Neural cell (in vitro differentiated cells): ENCODE results near the gene RNF212. TPM values are rescaled to one million over a fixed set of nuclear protein-coding genes. Genes with fewer than 3 reads are reported as not detected.

ENCODE experiments used
- H2AFZ ChIP-seq: fragments of 200-600, 300-800 bp; sonication (generic), shearing (Covaris generic); 2 replicates; pipeline ENCODE4 v1.6.0; 2014; ENCODE audit warnings: low read depth, mild to moderate bottlenecking, antibody characterized with exemption, low read length, moderate library complexity
- H3F3A ChIP-seq: fragments of 200-600 bp; shearing (Covaris generic); 2 replicates; pipeline ENCODE4 v1.6.1; 2016; ENCODE audit warnings: mild to moderate bottlenecking, moderate library complexity, mixed read lengths, antibody characterized with exemption, low read length; ENCODE audit not compliant: insufficient read depth, poor library complexity, severe bottlenecking
- H3K27ac ChIP-seq: fragments of 200-600, 300-800 bp; sonication (generic), shearing (Covaris generic); 2 replicates; pipeline ENCODE4 v1.5.1; 2014; ENCODE audit warnings: mild to moderate bottlenecking, low read length, moderate library complexity
- H3K27me3 ChIP-seq: fragments of 300-800, 200-600 bp; sonication (generic), shearing (Covaris generic); 2 replicates; pipeline ENCODE4 v1.6.0; 2014; ENCODE audit warnings: mild to moderate bottlenecking, low read depth, low read length, moderate library complexity; ENCODE audit not compliant: insufficient read depth
- H3K36me3 ChIP-seq: fragments of 300-800, 200-600 bp; sonication (generic), shearing (Covaris generic); 2 replicates; pipeline ENCODE4 v1.5.1; 2014; ENCODE audit warnings: mild to moderate bottlenecking, antibody characterized with exemption, low read length, moderate library complexity; ENCODE audit not compliant: insufficient read depth
- H3K4me2 ChIP-seq: fragments of 300-800, 200-600 bp; sonication (generic), shearing (Covaris generic); 2 replicates; pipeline ENCODE4 v1.6.0; 2014; ENCODE audit warnings: mild to moderate bottlenecking, low read length
- H3K4me3 ChIP-seq: fragments of 300-800, 200-600 bp; sonication (generic), shearing (Covaris generic); 2 replicates; pipeline ENCODE4 v1.5.1; 2014; ENCODE audit warnings: mild to moderate bottlenecking, low read length, moderate library complexity
- H3K79me2 ChIP-seq: fragments of 200-600 bp; shearing (Covaris generic); replicated peaks from 2 replicates; pipeline ENCODE4 v1.6.0; 2014; ENCODE audit warnings: mild to moderate bottlenecking, low read length, moderate library complexity; ENCODE audit not compliant: insufficient read depth
- H3K9ac ChIP-seq: fragments of 300-800, 200-600 bp; sonication (generic), shearing (Covaris generic); 2 replicates; pipeline ENCODE4 v1.6.1; 2016; ENCODE audit warnings: mild to moderate bottlenecking, low read length, mixed read lengths
- H3K9me2 ChIP-seq: fragments of 200-600 bp; shearing (Covaris generic); 2 replicates; pipeline ENCODE4 v1.6.1; 2016; ENCODE audit warnings: mild to moderate bottlenecking, low read length, mixed read lengths; ENCODE audit not compliant: insufficient read depth
- H3K9me3 ChIP-seq: fragments of 200-600, 300-800 bp; sonication (generic), shearing (Covaris generic); 2 replicates; pipeline ENCODE4 v1.6.1; 2016; ENCODE audit warnings: mild to moderate bottlenecking, mixed run types, low read length, moderate library complexity, mixed read lengths
- H4K20me1 ChIP-seq: fragments of 200-600 bp; shearing (Covaris generic); 2 replicates; pipeline ENCODE4 v1.6.1; 2016; ENCODE audit warnings: mild to moderate bottlenecking, mixed run types; ENCODE audit not compliant: insufficient read depth
- EP300 ChIP-seq: fragments of 450-650 bp; conservative IDR thresholded peaks from 2 replicates; pipeline ENCODE4 v1.6.1; 2014; ENCODE audit warnings: antibody characterized with exemption, mild to moderate bottlenecking, moderate library complexity; ENCODE audit not compliant: poor library complexity, severe bottlenecking
- EZH2 ChIP-seq: fragments of 200-600, 300-800 bp; shearing (Covaris generic), sonication (generic); IDR thresholded peaks from 2 replicates; pipeline ENCODE4 v1.6.1; 2014; ENCODE audit warnings: antibody characterized with exemption, low read length, borderline replicate concordance, mild to moderate bottlenecking; ENCODE audit not compliant: insufficient read depth, poor library complexity, severe bottlenecking
- MXI1 ChIP-seq: fragments of 450-650 bp; conservative IDR thresholded peaks from 2 replicates; pipeline ENCODE4 v1.6.1; 2014; ENCODE audit warnings: antibody characterized with exemption, mild to moderate bottlenecking; ENCODE audit not compliant: poor library complexity, severe bottlenecking
- POLR2AphosphoS5 ChIP-seq: IDR thresholded peaks from 2 replicates; pipeline ENCODE4 v1.6.1; 2012
- RAD21 ChIP-seq: fragments of 450-650 bp; conservative IDR thresholded peaks from 2 replicates; pipeline ENCODE4 v1.6.1; 2014; ENCODE audit warnings: antibody characterized with exemption, mild to moderate bottlenecking, moderate library complexity
- SMC3 ChIP-seq: fragments of 450-650 bp; conservative IDR thresholded peaks from 2 replicates; pipeline ENCODE4 v1.6.1; 2014; ENCODE audit warnings: antibody characterized with exemption, mild to moderate bottlenecking, moderate library complexity; ENCODE audit not compliant: poor library complexity
- TAF1 ChIP-seq: IDR thresholded peaks from 2 replicates; pipeline ENCODE4 v1.6.1; 2012; ENCODE audit warnings: low read depth
- polyA plus RNA-seq: library from polyadenylated mRNA; depleted of rRNA; stranded (reverse); fragments of >200 nt; gene quantifications from 2 replicates; pipeline ENCODE4 v1.2.3, GENCODE V29; 2014
- TF ChIP-seq, protein P1 (sequence below): IDR thresholded peaks from 2 replicates; pipeline ENCODE4 v1.6.1; 2012; ENCODE audit warnings: borderline replicate concordance
- TF ChIP-seq, protein P2 (sequence below): fragments of 450-650 bp; IDR thresholded peaks from 2 replicates; pipeline ENCODE4 v1.5.1; 2014; ENCODE audit warnings: antibody characterized with exemption, mild to moderate bottlenecking, moderate library complexity; ENCODE audit not compliant: poor library complexity, severe bottlenecking

Gene RNF212
- polyA plus RNA-seq, 1 donor from 2014 or later: 1.5 TPM

DNA sequence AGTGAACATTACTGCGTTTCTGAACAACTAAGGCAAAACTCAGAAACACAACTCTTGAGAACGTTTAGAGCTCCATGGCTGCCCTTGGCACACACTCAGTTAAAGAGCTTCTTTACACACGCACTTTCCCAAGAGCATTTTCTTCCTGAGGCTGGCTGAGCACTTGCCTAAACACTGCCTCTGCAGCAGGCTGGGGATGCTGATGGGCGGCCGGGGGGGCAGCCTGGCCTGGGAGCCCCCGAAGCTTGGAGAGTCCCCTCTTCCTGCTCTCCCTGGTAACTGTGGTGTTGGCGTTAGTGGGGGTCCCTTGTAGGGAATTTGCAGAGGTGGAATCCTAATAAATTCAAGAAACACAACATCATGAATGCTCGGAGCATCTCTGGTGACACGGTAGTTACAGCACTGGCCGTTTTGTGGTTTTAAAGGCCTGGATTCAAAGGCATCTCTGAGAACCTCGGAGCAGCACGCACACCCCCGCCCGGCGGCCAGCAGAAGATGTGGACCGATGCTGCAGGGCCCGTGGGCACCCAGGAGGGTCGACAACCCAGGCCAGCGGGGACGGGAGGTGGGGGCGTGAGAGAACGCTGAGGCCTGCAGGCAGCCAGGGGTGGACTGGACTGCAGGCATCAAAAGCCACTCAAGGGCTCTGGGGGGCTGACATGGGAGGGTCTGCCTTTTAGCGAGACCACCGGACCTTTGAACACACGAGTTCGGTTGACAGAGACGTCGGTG lies 56.5 kb downstream of the RNF212 start:
- no peaks in the 10 kb centered on the region for H3K9me3 ChIP-seq
- no peak overlapping the region for H3K4me2 ChIP-seq
- TF ChIP-seq, protein P1, sequence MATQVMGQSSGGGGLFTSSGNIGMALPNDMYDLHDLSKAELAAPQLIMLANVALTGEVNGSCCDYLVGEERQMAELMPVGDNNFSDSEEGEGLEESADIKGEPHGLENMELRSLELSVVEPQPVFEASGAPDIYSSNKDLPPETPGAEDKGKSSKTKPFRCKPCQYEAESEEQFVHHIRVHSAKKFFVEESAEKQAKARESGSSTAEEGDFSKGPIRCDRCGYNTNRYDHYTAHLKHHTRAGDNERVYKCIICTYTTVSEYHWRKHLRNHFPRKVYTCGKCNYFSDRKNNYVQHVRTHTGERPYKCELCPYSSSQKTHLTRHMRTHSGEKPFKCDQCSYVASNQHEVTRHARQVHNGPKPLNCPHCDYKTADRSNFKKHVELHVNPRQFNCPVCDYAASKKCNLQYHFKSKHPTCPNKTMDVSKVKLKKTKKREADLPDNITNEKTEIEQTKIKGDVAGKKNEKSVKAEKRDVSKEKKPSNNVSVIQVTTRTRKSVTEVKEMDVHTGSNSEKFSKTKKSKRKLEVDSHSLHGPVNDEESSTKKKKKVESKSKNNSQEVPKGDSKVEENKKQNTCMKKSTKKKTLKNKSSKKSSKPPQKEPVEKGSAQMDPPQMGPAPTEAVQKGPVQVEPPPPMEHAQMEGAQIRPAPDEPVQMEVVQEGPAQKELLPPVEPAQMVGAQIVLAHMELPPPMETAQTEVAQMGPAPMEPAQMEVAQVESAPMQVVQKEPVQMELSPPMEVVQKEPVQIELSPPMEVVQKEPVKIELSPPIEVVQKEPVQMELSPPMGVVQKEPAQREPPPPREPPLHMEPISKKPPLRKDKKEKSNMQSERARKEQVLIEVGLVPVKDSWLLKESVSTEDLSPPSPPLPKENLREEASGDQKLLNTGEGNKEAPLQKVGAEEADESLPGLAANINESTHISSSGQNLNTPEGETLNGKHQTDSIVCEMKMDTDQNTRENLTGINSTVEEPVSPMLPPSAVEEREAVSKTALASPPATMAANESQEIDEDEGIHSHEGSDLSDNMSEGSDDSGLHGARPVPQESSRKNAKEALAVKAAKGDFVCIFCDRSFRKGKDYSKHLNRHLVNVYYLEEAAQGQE: no peak
- TF ChIP-seq, protein P2, sequence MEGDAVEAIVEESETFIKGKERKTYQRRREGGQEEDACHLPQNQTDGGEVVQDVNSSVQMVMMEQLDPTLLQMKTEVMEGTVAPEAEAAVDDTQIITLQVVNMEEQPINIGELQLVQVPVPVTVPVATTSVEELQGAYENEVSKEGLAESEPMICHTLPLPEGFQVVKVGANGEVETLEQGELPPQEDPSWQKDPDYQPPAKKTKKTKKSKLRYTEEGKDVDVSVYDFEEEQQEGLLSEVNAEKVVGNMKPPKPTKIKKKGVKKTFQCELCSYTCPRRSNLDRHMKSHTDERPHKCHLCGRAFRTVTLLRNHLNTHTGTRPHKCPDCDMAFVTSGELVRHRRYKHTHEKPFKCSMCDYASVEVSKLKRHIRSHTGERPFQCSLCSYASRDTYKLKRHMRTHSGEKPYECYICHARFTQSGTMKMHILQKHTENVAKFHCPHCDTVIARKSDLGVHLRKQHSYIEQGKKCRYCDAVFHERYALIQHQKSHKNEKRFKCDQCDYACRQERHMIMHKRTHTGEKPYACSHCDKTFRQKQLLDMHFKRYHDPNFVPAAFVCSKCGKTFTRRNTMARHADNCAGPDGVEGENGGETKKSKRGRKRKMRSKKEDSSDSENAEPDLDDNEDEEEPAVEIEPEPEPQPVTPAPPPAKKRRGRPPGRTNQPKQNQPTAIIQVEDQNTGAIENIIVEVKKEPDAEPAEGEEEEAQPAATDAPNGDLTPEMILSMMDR: no peak
- no peak for TF ChIP-seq EP300
- TF ChIP-seq SMC3: no peak
- TF ChIP-seq MXI1: no peak
- no peak for TF ChIP-seq EZH2
- no peak for TF ChIP-seq RAD21
- no peak for TF ChIP-seq POLR2AphosphoS5
- TF ChIP-seq TAF1: no peak
- H3K36me3 ChIP-seq: no peaks in the 10 kb centered on the region
- no peak overlapping the region for H2AFZ ChIP-seq
- no peaks in the 10 kb centered on the region for H3K9me2 ChIP-seq
- no peaks in the 10 kb centered on the region for H3F3A ChIP-seq
- no peaks in the 10 kb centered on the region for H3K79me2 ChIP-seq
- no peak overlapping the region for H3K9ac ChIP-seq
- no peaks in the 10 kb centered on the region for H4K20me1 ChIP-seq
- H3K27me3 ChIP-seq: no peaks in the 10 kb centered on the region
- H3K4me3 ChIP-seq: no peak overlapping the region
- no peak overlapping the region for H3K27ac ChIP-seq

DNA sequence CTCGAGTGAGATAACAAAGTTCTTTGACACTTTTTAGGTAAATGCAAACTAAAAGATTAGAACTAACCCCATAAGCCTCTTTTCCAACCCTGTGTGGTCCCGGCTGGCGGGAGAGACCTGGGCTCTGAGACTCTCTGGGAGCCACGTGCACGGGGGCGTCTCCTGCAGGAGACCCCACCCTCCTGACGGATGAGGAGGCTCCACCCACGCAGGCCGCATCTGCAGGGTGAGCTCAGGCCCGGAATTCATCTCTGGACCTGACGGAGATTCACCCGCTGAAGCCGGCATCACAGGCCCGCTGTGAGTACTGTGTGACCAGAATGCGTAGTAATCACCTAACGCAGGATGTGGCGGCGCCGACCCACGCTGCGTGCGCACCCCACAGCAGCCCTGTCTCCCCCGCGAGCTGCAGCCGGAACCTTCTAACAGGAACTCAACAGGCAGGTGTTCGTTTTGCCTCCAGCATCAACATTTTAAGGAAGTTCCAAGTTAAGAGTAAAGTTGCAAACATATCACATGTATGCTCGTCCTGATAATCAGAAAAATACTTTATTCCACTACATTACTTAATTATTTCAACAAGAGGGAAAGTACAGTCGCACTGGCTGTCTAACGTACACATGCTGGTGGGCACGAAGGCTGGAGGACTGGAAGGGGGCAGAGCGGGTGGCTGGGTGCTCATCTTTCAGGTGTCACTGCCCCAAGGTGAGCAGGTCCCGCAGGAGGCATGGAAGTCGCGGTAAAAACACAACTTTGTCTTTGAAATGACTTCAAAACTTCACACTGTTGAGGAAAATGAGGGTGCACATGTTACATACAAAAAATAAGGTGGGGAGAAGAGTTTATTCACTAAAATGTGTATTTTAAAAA lies 57.4 kb downstream of the RNF212 start:
- Histone ChIP-seq H3K36me3 (no peaks in the 10 kb centered on the region), H4K20me1 (no peaks in the 10 kb centered on the region), H2AFZ (no peak overlapping the region), H3K27ac (no peak overlapping the region), H3K79me2 (no peaks in the 10 kb centered on the region), H3K27me3 (no peaks in the 10 kb centered on the region), H3K4me3 (no peak overlapping the region), H3K9me2 (no peaks in the 10 kb centered on the region), H3F3A (no peaks in the 10 kb centered on the region), H3K9ac (no peak overlapping the region), H3K4me2 (no peak overlapping the region), H3K9me3 (no peaks in the 10 kb centered on the region)
- no peak for TF ChIP-seq POLR2AphosphoS5
- no peak for TF ChIP-seq EZH2
- TF ChIP-seq SMC3: no peak
- TF ChIP-seq, protein P2: no peak
- TF ChIP-seq TAF1: no peak
- no peak for TF ChIP-seq RAD21
- TF ChIP-seq MXI1: no peak
- TF ChIP-seq, protein P1: no peak
- no peak for TF ChIP-seq EP300
